Liver (tissue), 9 donors: Measurements from ENCODE around the gene CCR9. TPM values are rescaled to one million over a fixed set of nuclear protein-coding genes. Genes with fewer than 3 reads are reported as not detected.

Experiments used
- DNase-seq: peaks from one replicate; pipeline ENCODE4 v3.0.0-alpha.2; 2017; ENCODE audit warnings: low spot score
- H3K27ac ChIP-seq, 2 donors: one replicate each; pipeline ENCODE4 v1.7.0; 2013; ENCODE audit warnings: inconsistent platforms in 2 of 2, low read length in 2 of 2, control low read depth in 1 of 2, low read depth in 1 of 2, mild to moderate bottlenecking in 1 of 2
- H3K27me3 ChIP-seq, 4 donors: one replicate each; pipeline versions ENCODE4 v1.6.1 to v1.7.0; 2013; ENCODE audit warnings: low read length in 3 of 4, inconsistent platforms in 1 of 4, mild to moderate bottlenecking in 1 of 4, moderate library complexity in 1 of 4; ENCODE audit not compliant: control insufficient read depth in 4 of 4, insufficient read depth in 4 of 4
- H3K36me3 ChIP-seq, 4 donors: one replicate each; pipeline versions ENCODE4 v1.6.1 to v1.7.0; 2013; ENCODE audit warnings: low read length in 3 of 4, mild to moderate bottlenecking in 3 of 4, low read depth in 1 of 4, moderate library complexity in 1 of 4; ENCODE audit not compliant: control insufficient read depth in 4 of 4, insufficient read depth in 3 of 4
- H3K4me1 ChIP-seq, 4 donors: one replicate each; pipeline versions ENCODE4 v1.6.1 to v1.7.0; 2013; ENCODE audit warnings: low read length in 3 of 4, mild to moderate bottlenecking in 3 of 4, moderate library complexity in 1 of 4; ENCODE audit not compliant: control insufficient read depth in 4 of 4, insufficient read depth in 4 of 4
- H3K4me3 ChIP-seq, 3 donors: one replicate each; pipeline versions ENCODE4 v1.6.1 to v1.7.0; 2013; ENCODE audit warnings: low read length in 3 of 3, control low read depth in 1 of 3, low read depth in 1 of 3, mild to moderate bottlenecking in 1 of 3
- H3K9ac ChIP-seq, 2 donors: one replicate each; pipeline ENCODE4 v1.7.0; 2013; ENCODE audit warnings: low read length in 2 of 2, mild to moderate bottlenecking in 2 of 2, moderate library complexity in 2 of 2, control low read depth in 1 of 2, low read depth in 1 of 2
- H3K9me3 ChIP-seq, 4 donors: one replicate each; pipeline versions ENCODE4 v1.6.1 to v1.7.0; 2013; ENCODE audit warnings: low read length in 3 of 4; ENCODE audit not compliant: control insufficient read depth in 4 of 4
- EGR1 ChIP-seq, 2 donors: IDR thresholded peaks; 2 replicates each; pipeline ENCODE4 v1.6.1; 2016 to 2018; ENCODE audit warnings: antibody characterized with exemption in 2 of 2, low read depth in 2 of 2
- FOXA1 ChIP-seq: IDR thresholded peaks from 2 replicates; pipeline ENCODE4 v1.6.1; 2016; ENCODE audit warnings: antibody characterized with exemption
- FOXA2 ChIP-seq: IDR thresholded peaks from 2 replicates; pipeline ENCODE4 v1.6.1; 2016; ENCODE audit warnings: antibody characterized with exemption
- GABPA ChIP-seq, 2 donors: IDR thresholded peaks in 1 of 2; conservative IDR thresholded peaks in 1 of 2; 2 replicates each; pipeline ENCODE4 v1.6.1; 2016; ENCODE audit warnings: antibody characterized with exemption in 2 of 2, mild to moderate bottlenecking in 1 of 2, moderate library complexity in 1 of 2
- HNF4G ChIP-seq: IDR thresholded peaks from 2 replicates; pipeline ENCODE4 v1.6.1; 2016; ENCODE audit warnings: antibody characterized with exemption
- JUND ChIP-seq, 2 donors: IDR thresholded peaks; 2 replicates each; pipeline ENCODE4 v1.6.1; 2016; ENCODE audit warnings: antibody characterized with exemption in 2 of 2
- NR2F2 ChIP-seq: IDR thresholded peaks from 2 replicates; pipeline ENCODE4 v1.6.1; 2016; ENCODE audit warnings: antibody characterized with exemption
- RXRA ChIP-seq, 2 donors: IDR thresholded peaks; 2 replicates each; pipeline ENCODE4 v1.6.1; 2017 to 2018; ENCODE audit warnings: antibody characterized with exemption in 2 of 2, mild to moderate bottlenecking in 1 of 2
- SP1 ChIP-seq: IDR thresholded peaks from 2 replicates; pipeline ENCODE4 v1.6.1; 2018; ENCODE audit warnings: antibody characterized with exemption, mild to moderate bottlenecking
- TAF1 ChIP-seq: conservative IDR thresholded peaks from 2 replicates; pipeline ENCODE4 v1.6.1; 2016; ENCODE audit warnings: antibody characterized with exemption, mild to moderate bottlenecking
- YY1 ChIP-seq: IDR thresholded peaks from 2 replicates; pipeline ENCODE4 v1.6.1; 2016; ENCODE audit warnings: antibody characterized with exemption, mild to moderate bottlenecking
- WGBS: extraction: QIAGEN DNeasy Blood & Tissue Kit; methylation state at CpG from one replicate; pipeline ENCODE4 v1.1.7; 2013; 5-methylcytosine and 5-hydroxymethylcytosine counted together
- polyA plus RNA-seq, 2 donors: library from polyadenylated mRNA; stranded (reverse) in 1 of 2; unstranded in 1 of 2; fragments of 200-250 nt in 1 of 2; fragments of >200 nt in 1 of 2; fragmentation: Nextera tagmentation in 1 of 2; extraction: Ambion mirVana in 1 of 2; gene quantifications; one replicate each; pipeline versions ENCODE4 v1.2.1 to v1.2.3, GENCODE V29; 2013 to 2015
- total RNA-seq, 2 donors: library from RNA; depleted of rRNA; stranded (reverse); fragments of >200 nt; gene quantifications; one replicate each; pipeline ENCODE4 v1.2.3, GENCODE V29; 2014
- TF ChIP-seq, protein P1 (sequence below): IDR thresholded peaks from 2 replicates; pipeline ENCODE4 v1.6.1; 2016; ENCODE audit warnings: antibody characterized with exemption
- TF ChIP-seq, protein P2 (sequence below): fragments of 150-350 bp; IDR thresholded peaks from 2 replicates; pipeline ENCODE4 v1.5.1; 2017; ENCODE audit warnings: improper control_type of control experiment, low read depth, low read length; ENCODE audit not compliant: missing input control
- TF ChIP-seq, protein P3 (sequence below): IDR thresholded peaks from 2 replicates; pipeline ENCODE4 v1.6.1; 2016; ENCODE audit warnings: antibody characterized with exemption, mild to moderate bottlenecking
- TF ChIP-seq, protein P4 (sequence below): IDR thresholded peaks from 2 replicates; pipeline ENCODE4 v1.6.1; 2016; ENCODE audit warnings: antibody characterized with exemption
- donor health status: healthy.
- donor health status: healthy.
- donor health status: healthy.
- donor health status: healthy.
- donor health status: healthy.

The CCR9 gene
- total and polyA plus RNA-seq, 4 donors = 0.28 TPM; not detected in 3

DNA sequence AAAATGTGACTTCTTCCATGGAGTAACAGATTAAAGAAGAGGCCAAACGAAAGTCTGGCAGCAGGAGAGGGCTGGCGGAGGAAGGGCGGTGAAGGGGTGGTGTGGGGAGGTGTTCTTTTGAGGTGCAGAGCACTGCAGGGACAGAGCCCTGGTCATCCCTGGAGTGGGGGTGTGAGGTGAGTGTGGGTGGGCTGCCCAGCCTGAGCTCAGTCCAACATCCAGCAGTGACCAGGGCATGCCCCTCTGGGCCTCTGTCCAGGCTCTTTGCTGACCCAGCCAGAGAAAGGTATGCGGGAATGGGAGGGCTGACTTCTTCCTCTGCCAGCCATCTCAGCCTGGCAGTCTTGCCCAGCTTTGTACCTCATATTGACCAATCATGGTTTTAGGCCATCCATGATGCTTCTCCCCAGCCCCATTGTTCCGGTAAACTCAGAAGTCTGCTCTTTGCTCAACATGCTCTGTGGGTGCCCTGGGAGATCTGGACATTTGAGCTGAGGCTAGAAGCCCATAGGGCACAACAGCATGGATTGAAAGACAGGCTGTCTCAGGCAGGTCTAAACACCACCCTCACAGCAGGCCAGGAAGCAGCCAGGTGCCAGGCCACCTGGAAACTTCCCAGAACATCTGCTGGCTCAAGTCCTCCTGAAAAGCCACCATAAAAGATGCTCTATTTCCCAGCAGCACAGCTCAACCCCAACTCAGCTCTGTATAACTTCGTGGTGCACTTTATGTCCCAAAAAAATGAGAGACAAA is 31.0 kb downstream of the CCR9 start:
- Histone ChIP-seq H3K9ac (no peak overlapping the region), H3K9me3 (no peaks in the 10 kb centered on the region), H3K4me3 (no peak overlapping the region), H3K4me1 (no peaks in the 10 kb centered on the region), H3K27me3 (no peaks in the 10 kb centered on the region), H3K27ac (no peak overlapping the region), H3K36me3 (peaks cover 1 to 23% (median 12%) of the 10 kb centered on the region in 4 donors)
- WGBS = 92% methylated on average over 6 of the region's 6 CpGs
- TF ChIP-seq JUND (IDR thresholded peaks at IDR 0.05) = no peak
- TF ChIP-seq TAF1 = no peak
- no peak for TF ChIP-seq FOXA2
- TF ChIP-seq, protein P1, sequence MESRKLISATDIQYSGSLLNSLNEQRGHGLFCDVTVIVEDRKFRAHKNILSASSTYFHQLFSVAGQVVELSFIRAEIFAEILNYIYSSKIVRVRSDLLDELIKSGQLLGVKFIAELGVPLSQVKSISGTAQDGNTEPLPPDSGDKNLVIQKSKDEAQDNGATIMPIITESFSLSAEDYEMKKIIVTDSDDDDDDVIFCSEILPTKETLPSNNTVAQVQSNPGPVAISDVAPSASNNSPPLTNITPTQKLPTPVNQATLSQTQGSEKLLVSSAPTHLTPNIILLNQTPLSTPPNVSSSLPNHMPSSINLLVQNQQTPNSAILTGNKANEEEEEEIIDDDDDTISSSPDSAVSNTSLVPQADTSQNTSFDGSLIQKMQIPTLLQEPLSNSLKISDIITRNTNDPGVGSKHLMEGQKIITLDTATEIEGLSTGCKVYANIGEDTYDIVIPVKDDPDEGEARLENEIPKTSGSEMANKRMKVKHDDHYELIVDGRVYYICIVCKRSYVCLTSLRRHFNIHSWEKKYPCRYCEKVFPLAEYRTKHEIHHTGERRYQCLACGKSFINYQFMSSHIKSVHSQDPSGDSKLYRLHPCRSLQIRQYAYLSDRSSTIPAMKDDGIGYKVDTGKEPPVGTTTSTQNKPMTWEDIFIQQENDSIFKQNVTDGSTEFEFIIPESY = no peak
- TF ChIP-seq, protein P2, sequence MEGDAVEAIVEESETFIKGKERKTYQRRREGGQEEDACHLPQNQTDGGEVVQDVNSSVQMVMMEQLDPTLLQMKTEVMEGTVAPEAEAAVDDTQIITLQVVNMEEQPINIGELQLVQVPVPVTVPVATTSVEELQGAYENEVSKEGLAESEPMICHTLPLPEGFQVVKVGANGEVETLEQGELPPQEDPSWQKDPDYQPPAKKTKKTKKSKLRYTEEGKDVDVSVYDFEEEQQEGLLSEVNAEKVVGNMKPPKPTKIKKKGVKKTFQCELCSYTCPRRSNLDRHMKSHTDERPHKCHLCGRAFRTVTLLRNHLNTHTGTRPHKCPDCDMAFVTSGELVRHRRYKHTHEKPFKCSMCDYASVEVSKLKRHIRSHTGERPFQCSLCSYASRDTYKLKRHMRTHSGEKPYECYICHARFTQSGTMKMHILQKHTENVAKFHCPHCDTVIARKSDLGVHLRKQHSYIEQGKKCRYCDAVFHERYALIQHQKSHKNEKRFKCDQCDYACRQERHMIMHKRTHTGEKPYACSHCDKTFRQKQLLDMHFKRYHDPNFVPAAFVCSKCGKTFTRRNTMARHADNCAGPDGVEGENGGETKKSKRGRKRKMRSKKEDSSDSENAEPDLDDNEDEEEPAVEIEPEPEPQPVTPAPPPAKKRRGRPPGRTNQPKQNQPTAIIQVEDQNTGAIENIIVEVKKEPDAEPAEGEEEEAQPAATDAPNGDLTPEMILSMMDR = no peak
- TF ChIP-seq GABPA (IDR thresholded peaks at IDR 0.05 in 1 of 2, conservative IDR thresholded peaks at IDR 0.05 in 1 of 2) = no peak
- no peak for TF ChIP-seq EGR1 (IDR thresholded peaks at IDR 0.05; ENCODE audit: low read depth in 2 of 2)
- TF ChIP-seq FOXA1 = no peak
- no peak for TF ChIP-seq YY1
- TF ChIP-seq NR2F2 = no peak
- TF ChIP-seq SP1 = no peak
- TF ChIP-seq, protein P3, sequence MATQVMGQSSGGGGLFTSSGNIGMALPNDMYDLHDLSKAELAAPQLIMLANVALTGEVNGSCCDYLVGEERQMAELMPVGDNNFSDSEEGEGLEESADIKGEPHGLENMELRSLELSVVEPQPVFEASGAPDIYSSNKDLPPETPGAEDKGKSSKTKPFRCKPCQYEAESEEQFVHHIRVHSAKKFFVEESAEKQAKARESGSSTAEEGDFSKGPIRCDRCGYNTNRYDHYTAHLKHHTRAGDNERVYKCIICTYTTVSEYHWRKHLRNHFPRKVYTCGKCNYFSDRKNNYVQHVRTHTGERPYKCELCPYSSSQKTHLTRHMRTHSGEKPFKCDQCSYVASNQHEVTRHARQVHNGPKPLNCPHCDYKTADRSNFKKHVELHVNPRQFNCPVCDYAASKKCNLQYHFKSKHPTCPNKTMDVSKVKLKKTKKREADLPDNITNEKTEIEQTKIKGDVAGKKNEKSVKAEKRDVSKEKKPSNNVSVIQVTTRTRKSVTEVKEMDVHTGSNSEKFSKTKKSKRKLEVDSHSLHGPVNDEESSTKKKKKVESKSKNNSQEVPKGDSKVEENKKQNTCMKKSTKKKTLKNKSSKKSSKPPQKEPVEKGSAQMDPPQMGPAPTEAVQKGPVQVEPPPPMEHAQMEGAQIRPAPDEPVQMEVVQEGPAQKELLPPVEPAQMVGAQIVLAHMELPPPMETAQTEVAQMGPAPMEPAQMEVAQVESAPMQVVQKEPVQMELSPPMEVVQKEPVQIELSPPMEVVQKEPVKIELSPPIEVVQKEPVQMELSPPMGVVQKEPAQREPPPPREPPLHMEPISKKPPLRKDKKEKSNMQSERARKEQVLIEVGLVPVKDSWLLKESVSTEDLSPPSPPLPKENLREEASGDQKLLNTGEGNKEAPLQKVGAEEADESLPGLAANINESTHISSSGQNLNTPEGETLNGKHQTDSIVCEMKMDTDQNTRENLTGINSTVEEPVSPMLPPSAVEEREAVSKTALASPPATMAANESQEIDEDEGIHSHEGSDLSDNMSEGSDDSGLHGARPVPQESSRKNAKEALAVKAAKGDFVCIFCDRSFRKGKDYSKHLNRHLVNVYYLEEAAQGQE = no peak
- TF ChIP-seq HNF4G = no peak
- TF ChIP-seq RXRA (IDR thresholded peaks at IDR 0.05) = no peak
- TF ChIP-seq, protein P4, sequence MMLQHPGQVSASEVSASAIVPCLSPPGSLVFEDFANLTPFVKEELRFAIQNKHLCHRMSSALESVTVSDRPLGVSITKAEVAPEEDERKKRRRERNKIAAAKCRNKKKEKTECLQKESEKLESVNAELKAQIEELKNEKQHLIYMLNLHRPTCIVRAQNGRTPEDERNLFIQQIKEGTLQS = no peak
- no peak for DNase-seq
